Stimulated activated naive B cell treated with anti-CD40 and anti-IgM and Interleukin-4, amounts not matched to agents 10 μg/mL and 1 μg/mL and 100 μg/mL, for 72 hours (primary cell): Measurements from ENCODE around the gene ETS1.
A peak's percentile ranks its signal among the peaks of the same experiment; 100 is the strongest.

Experiments used
- ATAC-seq, 2 donors: fragments of 150-1000 bp; cut with Tn5 transposase; replicated peaks; 2 replicates each; pipeline ENCODE4 v1.10.0; 2021; ENCODE audit warnings: moderate library complexity in 1 of 2
- DNase-seq: peaks from one replicate; pipeline ENCODE4 v3.0.0; 2021
- H3K27ac Mint-ChIP-seq: one replicate; pipeline ENCODE4 v1.8.0; 2022; ENCODE audit warnings: mild to moderate bottlenecking, mixed read lengths
- H3K27me3 Mint-ChIP-seq, 2 donors: one replicate each; pipeline ENCODE4 v1.8.0; 2022; ENCODE audit warnings: mixed read lengths in 2 of 2
- H3K36me3 Mint-ChIP-seq, 2 donors: one replicate each; pipeline ENCODE4 v1.8.0; 2022; ENCODE audit warnings: mixed read lengths in 2 of 2, mild to moderate bottlenecking in 1 of 2
- H3K4me1 Mint-ChIP-seq, 2 donors: one replicate each; pipeline ENCODE4 v1.8.0; 2022; ENCODE audit warnings: mixed read lengths in 2 of 2, mild to moderate bottlenecking in 1 of 2
- H3K4me3 Mint-ChIP-seq, 2 donors: one replicate each; pipeline ENCODE4 v1.8.0; 2022; ENCODE audit warnings: mild to moderate bottlenecking in 2 of 2, mixed read lengths in 2 of 2, moderate library complexity in 1 of 2
- H3K9me3 Mint-ChIP-seq, 2 donors: one replicate each; pipeline ENCODE4 v1.8.0; 2022; ENCODE audit warnings: mixed read lengths in 2 of 2, mild to moderate bottlenecking in 1 of 2

ETS1 gene

DNA sequence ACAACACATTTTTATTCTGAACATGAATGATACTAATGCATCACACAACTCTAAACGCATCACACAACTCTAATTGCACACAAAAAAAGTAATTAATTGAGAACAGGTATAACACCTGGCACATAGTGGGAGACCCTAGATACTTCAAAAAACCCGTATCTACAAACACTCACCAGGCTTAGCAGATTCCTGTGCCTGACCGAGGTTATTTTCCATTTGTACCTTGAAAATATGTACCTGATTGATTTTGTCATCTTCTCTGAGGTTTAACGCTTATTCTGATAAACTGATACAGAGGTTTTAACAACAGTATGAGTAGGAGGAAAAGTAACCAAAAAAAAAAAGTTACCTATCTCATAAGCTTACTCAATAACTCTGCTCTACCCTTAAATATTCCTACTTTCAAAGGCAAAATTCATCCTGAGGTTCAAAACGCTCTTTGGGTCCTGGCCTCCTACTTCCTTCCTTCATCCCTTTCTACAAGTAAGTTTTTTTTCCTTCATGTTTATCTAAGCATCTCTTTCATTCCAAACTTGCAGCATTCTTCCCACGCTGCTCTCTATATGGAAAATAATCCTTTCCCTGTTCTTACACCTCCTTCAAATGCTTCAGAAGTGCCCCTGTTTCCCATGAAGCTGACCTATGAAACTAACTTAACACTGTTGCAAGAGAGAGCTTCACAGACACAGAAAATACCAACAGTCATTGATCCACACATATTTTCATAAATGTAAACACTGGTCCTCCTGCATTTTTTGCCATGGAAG is 73.3 kb downstream of the ETS1 start:
- peaks cover 35 to 63% of the 10 kb centered on the region in 2 donors for H3K36me3 Mint-ChIP-seq

DNA sequence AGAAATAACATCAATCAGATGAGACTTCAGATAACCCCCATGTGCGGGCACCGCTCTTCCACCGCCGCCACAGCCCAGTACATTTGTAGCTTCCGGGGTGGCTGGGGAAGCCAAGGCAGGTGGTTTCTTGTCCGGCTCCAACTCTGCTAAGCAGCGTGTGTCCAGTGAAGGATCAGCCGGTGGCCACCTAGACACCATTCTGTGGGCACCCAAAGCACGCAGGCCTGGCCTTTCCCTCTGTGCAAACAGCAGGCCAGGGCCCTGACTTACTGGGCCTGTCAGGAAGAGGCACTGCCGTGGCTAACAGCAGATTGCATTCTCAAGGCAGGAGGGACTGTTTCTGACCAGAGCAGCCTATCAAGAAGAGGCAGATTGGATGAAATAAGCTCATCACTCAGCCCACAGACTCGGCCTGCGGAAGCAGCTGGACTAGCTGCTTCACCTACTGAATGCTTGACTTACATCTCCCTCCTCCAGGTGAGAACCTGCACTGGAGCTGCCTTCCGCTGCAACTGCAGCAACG is 74.8 kb downstream of the ETS1 start:
- Mint-ChIP-seq H3K4me1 (peaks cover 63 to 94% of the 10 kb centered on the region in 2 donors), H3K27ac (peak overlapping the region; percentile 47), H3K4me3 (no peak overlapping the region), H3K9me3 (no peaks in the 10 kb centered on the region), H3K36me3 (peaks cover 37 to 57% of the 10 kb centered on the region in 2 donors), H3K27me3 (no peaks in the 10 kb centered on the region)
- ATAC-seq = no peak
- no peak for DNase-seq

More for the DNA sequence above, 73.3 kb downstream of the ETS1 start:
- ATAC-seq (no peak), DNase-seq (no peak)
- H3K4me1 Mint-ChIP-seq = peaks cover 67 to 94% of the 10 kb centered on the region in 2 donors
- H3K27me3 Mint-ChIP-seq = no peaks in the 10 kb centered on the region
- H3K27ac Mint-ChIP-seq = peak overlapping the region; percentile 38
- H3K9me3 Mint-ChIP-seq = no peaks in the 10 kb centered on the region
- H3K4me3 Mint-ChIP-seq = peak overlapping the region in 1 of 2 donors; percentile 2

DNA sequence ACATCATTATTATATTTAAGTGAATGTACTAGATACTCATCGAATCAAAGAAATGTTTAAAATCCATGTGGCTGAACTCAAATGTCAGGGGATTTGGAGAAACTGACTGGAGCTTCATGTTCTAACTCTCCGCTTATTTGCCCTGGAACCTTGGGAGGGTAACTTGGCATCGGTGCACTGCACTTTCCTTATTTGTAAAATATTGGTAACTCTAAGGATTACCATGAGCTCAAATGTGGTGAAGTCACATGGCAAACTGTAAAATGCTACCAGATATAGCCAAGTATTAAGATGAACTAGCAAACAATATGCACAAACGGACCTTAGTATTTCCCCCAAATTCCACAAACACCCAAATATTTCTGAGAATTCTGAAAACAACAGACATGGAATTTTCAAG is 75.6 kb downstream of the ETS1 start:
- peak overlapping the region; percentile 25 for H3K27ac Mint-ChIP-seq
- H3K36me3 Mint-ChIP-seq = peaks cover 41 to 55% of the 10 kb centered on the region in 2 donors
- peaks cover 63 to 94% of the 10 kb centered on the region in 2 donors for H3K4me1 Mint-ChIP-seq
- ATAC-seq (no peak), DNase-seq (no peak)
- H3K4me3 Mint-ChIP-seq = no peak overlapping the region
- no peaks in the 10 kb centered on the region for H3K27me3 Mint-ChIP-seq
- no peaks in the 10 kb centered on the region for H3K9me3 Mint-ChIP-seq

DNA sequence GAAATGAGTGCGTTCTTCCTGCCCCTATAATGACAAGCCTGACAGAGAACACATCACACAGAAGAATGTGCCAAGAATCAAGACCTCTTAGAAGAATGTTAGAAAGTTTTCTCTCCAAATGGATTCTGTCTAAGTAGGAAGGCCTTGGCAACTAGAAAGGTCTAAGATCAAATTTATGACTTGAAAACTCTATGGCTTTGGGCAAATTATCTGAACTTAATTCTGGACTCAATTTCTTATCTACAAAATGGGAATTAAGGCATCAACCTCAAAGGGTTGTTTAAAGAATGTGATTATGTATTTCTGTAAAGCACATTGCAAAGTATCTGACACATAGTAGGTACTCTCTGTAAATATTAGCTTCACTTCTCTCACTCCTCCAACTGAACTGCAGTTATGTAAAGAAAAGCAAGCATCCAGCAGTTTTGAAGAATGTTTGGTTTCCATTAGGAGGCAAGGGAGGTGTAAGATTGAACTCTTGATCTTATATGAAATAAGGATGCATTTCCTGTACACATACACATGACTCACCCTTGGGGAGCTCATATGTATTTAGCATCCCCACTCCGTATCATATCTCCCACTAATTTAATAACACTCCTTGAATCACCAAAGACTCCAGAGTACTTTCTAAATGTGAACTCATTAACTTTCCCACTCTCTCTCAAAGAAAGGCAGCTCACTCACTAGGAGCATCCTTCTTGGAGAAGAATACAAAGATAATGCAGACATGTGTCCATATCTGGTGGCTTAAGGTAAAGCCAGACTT is 77.6 kb downstream of the ETS1 start:
- Mint-ChIP-seq H3K4me3 (peak overlapping the region in 1 of 2 donors; percentile 8), H3K27ac (peak overlapping the region; percentile 78), H3K9me3 (peaks cover 0 to 2% of the 10 kb centered on the region in 2 donors), H3K36me3 (peaks cover 47 to 62% of the 10 kb centered on the region in 2 donors), H3K4me1 (peaks cover 63 to 94% of the 10 kb centered on the region in 2 donors), H3K27me3 (no peaks in the 10 kb centered on the region)
- DNase-seq (no peak), ATAC-seq (no peak)

DNA sequence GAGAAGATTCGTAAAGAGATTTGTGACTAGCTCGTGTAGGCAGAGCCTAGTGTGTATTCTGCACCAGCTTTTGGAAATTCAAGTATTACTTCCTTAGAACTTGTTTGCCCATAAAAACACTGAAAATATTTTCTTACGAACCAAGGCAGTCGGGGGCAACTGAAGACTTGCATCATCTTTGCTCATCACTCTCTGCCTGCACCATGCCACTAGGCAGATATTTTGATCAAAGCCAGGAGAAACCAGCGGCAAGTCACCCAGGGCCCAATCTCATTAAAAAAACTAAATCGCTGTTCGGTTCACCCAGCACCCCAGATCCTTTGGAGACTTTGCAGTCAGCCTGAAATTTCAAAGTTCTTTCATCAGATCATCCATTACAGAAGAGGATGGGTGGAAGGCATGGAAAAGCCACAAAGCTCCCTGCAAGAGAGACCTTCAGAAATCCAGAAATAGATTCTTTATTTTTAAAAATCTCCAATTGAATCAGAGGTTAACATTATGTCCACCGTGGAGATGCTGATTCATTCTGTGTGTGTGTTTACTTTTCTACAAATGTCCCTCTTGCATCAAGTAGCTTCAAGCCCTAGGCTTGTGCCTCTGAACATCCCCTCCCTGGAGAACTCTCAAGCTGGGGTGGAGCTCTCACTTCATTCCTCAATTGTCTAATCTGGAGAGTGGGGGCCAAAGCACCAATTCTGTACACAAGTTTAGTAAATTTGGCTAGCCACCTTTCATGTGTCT is 78.4 kb downstream of the ETS1 start:
- H3K36me3 Mint-ChIP-seq = peaks cover 47 to 65% of the 10 kb centered on the region in 2 donors

DNA sequence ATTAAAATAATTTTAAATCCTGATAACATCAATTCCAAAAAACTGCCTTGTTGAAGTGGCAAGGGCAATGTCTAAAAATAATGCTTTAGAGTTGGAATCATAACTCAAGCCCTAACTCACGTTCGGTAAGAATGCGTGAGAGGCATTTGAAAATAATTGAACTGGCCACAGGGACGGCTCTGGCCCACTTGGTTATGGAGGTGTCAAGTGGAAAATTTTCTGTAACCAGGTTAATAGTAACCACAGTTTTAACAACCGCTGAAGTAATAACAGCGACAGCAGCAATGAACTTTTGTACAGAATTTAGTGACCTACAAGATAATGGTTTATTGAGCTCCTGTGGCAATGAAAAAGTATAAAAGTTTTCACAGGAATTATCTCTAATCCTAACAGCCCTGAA is 79.4 kb downstream of the ETS1 start:
- ATAC-seq (no peak), DNase-seq (no peak)
- Mint-ChIP-seq H3K4me3 (no peak overlapping the region), H3K27ac (peak overlapping the region; percentile 91), H3K9me3 (peaks cover 0 to 2% of the 10 kb centered on the region in 2 donors), H3K4me1 (peaks cover 73 to 96% of the 10 kb centered on the region in 2 donors), H3K36me3 (peaks cover 47 to 61% of the 10 kb centered on the region in 2 donors), H3K27me3 (no peaks in the 10 kb centered on the region)

More for the DNA sequence above, 78.4 kb downstream of the ETS1 start:
- no peak for DNase-seq
- Mint-ChIP-seq H3K4me1 (peaks cover 66 to 94% of the 10 kb centered on the region in 2 donors), H3K27me3 (no peaks in the 10 kb centered on the region), H3K9me3 (peaks cover 0 to 2% of the 10 kb centered on the region in 2 donors), H3K4me3 (peak overlapping the region in 1 of 2 donors; percentile 17), H3K27ac (peak overlapping the region; percentile 91)
- no peak for ATAC-seq

DNA sequence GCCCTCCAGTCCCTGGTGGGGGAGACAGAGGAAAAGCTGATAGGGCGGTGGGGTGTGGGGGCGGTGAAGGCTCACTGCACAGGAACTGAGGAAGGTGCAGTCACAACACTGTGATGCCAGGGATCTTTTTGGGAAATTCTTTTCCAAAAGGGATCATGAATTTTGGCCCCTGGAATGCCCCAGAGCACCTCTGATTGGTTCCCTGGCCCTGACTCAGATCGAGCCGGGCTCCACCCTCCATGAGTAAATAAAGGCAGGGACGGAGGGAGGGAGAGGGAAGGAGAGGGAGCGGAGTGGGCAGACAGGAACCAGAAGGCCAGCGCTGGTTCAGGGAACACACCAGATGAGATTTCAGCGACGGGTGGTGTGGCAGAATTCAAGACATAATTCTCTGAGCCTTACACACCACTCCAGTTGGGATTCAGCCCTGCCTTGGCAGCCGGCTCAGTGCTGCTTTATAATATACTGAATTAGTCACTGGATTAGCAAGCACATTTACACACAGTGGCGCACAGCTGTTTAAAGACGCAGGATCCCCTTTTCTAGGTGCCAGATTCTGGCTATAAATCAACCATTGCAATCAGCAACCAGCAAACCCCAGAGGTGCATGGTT is 80.3 kb downstream of the ETS1 start:
- DNase-seq (no peak), ATAC-seq (peak; percentile 69 to 79)
- no peaks in the 10 kb centered on the region for H3K27me3 Mint-ChIP-seq
- peaks cover 45 to 53% of the 10 kb centered on the region in 2 donors for H3K36me3 Mint-ChIP-seq
- H3K27ac Mint-ChIP-seq = peak overlapping the region; percentile 91
- H3K4me1 Mint-ChIP-seq = peaks cover 71 to 96% of the 10 kb centered on the region in 2 donors
- H3K4me3 Mint-ChIP-seq = peak overlapping the region; percentile 73 to 77
- peaks cover 0 to 2% of the 10 kb centered on the region in 2 donors for H3K9me3 Mint-ChIP-seq

DNA sequence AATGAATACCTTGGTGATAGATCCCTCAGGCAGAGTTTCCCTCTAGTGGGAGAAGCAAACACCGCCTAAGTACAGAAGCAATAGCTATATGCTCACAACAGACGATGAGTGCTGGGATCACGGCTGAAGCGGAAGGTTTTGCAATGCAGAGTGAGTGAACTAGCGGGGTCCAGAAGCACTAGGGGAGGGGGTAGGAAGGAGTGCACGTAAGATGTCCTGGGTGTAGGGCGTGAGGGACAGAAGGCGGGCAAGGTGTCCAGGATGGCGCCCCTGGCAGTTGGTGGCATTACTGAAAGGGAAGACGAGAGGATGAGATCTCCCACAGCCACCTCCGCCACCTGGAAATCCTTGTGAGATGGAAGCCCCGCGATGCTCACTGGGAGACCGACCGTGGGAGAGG is 81.0 kb downstream of the ETS1 start:
- ATAC-seq = no peak
- peaks cover 49 to 57% of the 10 kb centered on the region in 2 donors for H3K36me3 Mint-ChIP-seq

DNA sequence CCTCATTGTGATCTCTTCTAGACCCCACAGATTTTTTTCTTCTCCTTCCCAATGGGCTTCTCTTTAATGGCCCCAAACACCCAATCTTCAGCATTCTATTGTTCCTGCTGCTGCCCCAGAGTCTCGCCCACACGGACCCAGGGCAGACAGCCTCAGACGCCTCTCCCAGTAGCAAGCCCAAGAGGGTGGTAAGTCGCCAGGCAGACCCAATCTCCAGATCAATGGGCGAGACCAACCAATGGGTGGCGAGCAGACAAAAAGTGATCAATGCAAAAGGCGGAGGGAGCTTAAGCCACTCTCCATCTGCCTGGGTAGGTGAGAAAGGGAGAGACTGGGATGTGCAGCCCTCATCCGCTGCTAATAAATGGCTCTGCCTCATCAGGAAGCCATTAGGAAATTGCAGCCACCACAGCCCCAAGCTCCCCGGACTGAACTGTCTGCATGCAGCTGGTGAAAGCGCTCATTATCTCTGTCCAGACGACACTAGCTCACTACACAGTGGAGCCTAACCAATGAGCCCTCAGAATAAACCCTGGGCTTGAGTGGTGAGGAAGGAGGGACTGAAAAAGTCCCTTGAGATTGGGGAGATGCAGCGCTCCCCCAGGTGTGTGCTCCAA is 81.8 kb downstream of the ETS1 start:
- no peak for DNase-seq
- peaks cover 0 to 2% of the 10 kb centered on the region in 2 donors for H3K9me3 Mint-ChIP-seq
- no peak overlapping the region for H3K4me3 Mint-ChIP-seq
- ATAC-seq = no peak
- H3K36me3 Mint-ChIP-seq = peaks cover 57 to 62% of the 10 kb centered on the region in 2 donors
- peaks cover 76 to 100% of the 10 kb centered on the region in 2 donors for H3K4me1 Mint-ChIP-seq
- no peaks in the 10 kb centered on the region for H3K27me3 Mint-ChIP-seq
- peak overlapping the region; percentile 92 for H3K27ac Mint-ChIP-seq

More for the DNA sequence above, 81.0 kb downstream of the ETS1 start:
- peaks cover 73 to 97% of the 10 kb centered on the region in 2 donors for H3K4me1 Mint-ChIP-seq
- H3K27ac Mint-ChIP-seq = peak overlapping the region; percentile 91
- H3K4me3 Mint-ChIP-seq = peak overlapping the region; percentile 73 to 77
- H3K27me3 Mint-ChIP-seq = no peaks in the 10 kb centered on the region
- no peak for DNase-seq
- peaks cover 0 to 2% of the 10 kb centered on the region in 2 donors for H3K9me3 Mint-ChIP-seq

DNA sequence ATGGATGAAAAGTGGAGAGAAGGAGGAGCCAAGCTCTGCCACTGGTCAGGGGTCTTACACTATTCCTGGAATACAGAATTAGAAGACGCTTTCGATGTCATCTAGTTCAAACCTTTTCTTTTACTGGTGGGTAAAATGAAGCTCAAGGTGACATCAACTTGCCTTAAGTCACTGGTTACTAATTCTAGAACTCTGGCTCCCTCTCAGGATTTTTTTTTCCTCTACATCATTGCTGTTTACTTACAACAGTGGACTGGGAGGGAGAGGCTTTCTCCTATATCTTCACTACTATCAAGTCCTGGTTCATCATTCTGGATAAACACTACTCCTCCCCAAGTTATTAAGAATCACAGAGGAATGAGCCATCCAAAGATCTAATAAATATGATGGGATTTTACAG is 82.9 kb downstream of the ETS1 start:
- Mint-ChIP-seq H3K36me3 (peaks cover 57 to 60% of the 10 kb centered on the region in 2 donors), H3K27me3 (no peaks in the 10 kb centered on the region), H3K4me3 (no peak overlapping the region), H3K27ac (peak overlapping the region; percentile 33), H3K4me1 (peaks cover 75 to 100% of the 10 kb centered on the region in 2 donors), H3K9me3 (peaks cover 0 to 2% of the 10 kb centered on the region in 2 donors)
- no peak for ATAC-seq
- no peak for DNase-seq

DNA sequence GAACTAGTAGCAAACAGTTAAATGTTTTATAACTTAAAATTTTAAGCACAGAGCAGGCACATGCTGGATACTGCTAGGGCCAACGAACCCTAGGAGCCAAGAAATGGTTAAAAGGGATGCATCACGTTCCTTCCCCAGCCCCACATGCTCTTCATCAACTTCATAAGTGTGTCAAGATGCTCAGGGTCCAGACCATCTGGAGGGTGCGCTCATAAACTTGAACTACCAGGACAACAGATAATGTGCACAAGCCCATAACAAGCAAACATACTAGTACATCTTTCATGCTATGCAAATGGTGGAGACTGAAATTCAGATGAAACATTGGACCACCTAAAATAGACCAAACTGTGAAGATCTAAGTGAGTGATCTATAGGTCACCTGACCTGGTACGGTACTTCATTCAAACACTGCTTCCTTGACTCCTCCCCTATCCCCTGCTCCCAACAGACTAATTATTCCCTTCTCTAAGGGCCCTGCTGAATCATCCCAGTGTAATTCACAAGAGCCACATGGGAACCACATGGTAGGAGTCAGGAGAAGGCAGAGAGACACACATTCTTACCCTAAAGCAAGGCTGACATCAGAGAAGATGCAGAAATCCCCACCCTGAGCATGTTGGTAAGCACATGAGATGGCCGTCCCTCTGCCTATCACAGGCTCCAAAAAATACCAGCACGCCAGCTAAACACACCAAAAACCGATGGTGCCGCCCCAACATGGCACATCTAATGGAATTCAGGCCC is 83.9 kb downstream of the ETS1 start:
- ATAC-seq = peak; percentile 16 to 33
- Mint-ChIP-seq H3K27me3 (no peaks in the 10 kb centered on the region), H3K4me1 (peaks cover 76 to 97% of the 10 kb centered on the region in 2 donors), H3K9me3 (peaks cover 0 to 2% of the 10 kb centered on the region in 2 donors), H3K27ac (peak overlapping the region; percentile 92), H3K4me3 (peak overlapping the region in 1 of 2 donors; percentile 26), H3K36me3 (peaks cover 52 to 58% of the 10 kb centered on the region in 2 donors)
- no peak for DNase-seq

DNA sequence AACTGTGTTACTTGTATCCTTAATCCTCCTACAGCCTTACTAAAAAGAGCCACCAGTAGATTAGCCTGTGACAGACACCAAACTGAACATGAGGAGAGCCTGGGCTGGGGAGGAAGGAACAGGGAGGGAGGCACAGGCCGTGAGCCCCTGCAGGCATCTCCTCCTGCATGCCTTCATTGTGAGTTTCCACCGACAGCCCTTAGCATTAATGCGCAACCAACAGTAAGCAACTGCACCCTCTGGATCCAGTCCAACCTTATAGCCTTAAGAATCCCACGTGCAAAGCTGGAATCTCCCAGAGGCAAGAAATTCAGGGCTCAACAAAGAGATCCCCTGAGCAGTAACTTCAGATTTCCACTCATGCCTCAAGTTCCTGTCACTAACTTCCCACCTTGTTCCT is 84.6 kb downstream of the ETS1 start:
- Mint-ChIP-seq H3K9me3 (peaks cover 0 to 2% of the 10 kb centered on the region in 2 donors), H3K4me1 (peaks cover 76 to 95% of the 10 kb centered on the region in 2 donors), H3K27me3 (no peaks in the 10 kb centered on the region), H3K27ac (peak overlapping the region; percentile 93), H3K36me3 (peaks cover 52 to 58% of the 10 kb centered on the region in 2 donors), H3K4me3 (peak overlapping the region in 1 of 2 donors; percentile 10)
- DNase-seq (no peak), ATAC-seq (no peak)
